NCI-H2196 (cell line): ENCODE measurements around the gene CLDN11.

ENCODE experiments used
- DNase-seq: peaks from one replicate; lab custom pipeline; 2025; ENCODE audit not compliant: unreplicated experiment; lab: John Stamatoyannopoulos, UW

CLDN11 gene

DNA sequence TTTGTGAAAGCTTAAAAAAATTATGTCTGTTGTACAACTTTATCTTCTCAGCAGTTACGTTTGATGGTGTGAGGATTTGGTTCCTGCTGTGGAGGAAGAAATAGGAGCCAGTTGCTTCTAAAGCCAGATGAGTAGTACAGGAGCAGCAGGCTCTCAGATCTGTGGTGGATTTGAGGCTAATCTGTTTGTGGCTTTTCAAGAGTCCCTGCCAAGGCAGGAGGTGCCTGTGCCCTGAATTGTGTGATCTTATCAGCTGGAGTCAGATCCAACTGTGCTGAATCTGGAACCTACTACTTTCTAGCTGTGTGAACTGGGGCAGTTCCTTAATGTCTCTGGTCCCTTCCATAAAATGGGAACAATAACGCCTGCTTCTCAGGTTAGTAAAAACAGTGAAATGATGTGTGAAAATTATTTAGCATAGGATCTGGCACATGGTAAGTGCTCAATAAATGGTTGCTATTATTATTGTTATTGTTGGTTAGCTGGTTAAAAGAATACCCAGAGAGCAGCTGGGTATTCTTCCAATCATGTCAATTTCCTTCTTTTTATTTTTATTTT, 7.7 kb downstream of the CLDN11 start:
- DNase-seq, result no peak

DNA sequence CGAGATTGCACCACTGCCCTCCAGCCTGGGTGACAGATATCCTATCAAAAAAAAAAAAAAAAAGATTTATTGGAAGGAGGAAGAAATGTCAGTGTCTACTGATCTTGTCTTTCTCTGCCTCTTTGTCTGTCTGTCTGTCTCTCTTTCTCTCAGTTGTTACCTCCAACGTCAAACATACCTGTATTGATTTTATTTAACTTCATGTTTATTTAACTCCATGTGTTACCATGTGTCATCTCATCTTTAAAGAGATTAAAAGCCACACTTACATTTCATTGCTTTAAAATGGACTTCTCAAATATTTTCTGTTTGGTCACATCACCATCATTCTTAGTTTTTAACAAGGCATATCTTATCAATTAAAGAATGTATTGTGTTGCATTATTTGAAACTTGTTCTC, 9.4 kb downstream of the CLDN11 start:
- DNase-seq, result no peak

DNA sequence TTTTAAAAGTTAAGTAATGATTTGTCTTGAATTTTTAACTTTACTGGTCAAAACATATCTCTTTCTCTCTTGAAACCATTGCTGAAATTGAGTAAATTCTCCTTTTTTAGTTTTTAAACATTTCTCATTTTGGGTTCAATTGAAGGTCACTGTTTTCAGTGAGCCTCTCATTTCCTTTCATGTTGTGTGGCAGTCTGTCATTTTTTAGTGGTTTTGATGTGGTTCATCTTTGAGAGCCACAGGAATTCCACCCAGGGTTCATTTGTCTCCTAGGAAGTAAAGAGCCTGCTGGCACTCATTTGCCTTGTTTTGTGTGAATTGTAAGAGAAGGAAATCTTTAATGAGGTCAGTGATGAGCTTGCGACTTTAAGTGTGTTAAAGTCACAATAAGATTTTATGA, 10.4 kb downstream of the CLDN11 start:
- DNase-seq, result no peak

- DNase-seq, result no peak
Measured at GRCh38 chr3:170431054-170431453, 12.4 kb downstream of the CLDN11 start.

DNA sequence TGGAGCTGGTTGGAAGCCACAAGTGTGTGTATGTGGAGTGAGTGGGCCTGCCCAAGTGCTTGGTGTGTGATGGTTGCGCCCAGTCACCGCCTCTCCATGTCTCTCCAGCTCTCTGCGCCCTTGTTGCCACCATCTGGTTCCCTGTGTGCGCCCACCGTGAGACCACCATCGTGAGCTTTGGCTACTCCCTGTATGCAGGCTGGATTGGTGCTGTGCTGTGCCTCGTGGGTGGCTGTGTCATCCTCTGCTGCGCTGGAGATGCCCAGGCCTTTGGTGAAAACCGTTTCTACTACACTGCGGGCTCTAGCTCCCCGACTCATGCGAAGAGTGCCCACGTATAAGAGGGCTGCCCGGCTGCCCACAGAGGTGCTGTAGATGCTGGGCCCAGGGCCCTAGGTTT, 13.7 kb downstream of the CLDN11 start:
- DNase-seq, result no peak

DNA sequence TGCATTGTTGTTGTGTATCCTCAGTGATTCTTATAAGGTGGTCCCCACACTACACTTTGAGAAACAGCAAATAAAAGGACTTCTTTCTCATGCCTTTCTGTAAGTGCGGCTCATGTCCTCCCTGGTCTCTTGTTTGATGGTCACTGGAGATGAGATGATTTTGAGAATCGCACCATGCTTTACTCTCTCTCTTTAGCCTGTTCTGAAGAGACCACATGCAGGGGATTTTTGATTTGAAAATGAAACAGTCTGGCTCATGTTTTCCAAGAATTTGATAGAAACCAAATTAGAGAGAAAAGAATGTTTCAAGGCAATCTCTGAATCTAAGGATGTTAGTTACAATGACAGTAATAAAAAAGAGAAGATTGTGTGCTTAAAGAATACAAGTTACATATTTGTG, 18.0 kb downstream of the CLDN11 start:
- DNase-seq, result no peak

- DNase-seq, result no peak
Measured at GRCh38 chr3:170437176-170437575, 18.5 kb downstream of the CLDN11 start.

DNA sequence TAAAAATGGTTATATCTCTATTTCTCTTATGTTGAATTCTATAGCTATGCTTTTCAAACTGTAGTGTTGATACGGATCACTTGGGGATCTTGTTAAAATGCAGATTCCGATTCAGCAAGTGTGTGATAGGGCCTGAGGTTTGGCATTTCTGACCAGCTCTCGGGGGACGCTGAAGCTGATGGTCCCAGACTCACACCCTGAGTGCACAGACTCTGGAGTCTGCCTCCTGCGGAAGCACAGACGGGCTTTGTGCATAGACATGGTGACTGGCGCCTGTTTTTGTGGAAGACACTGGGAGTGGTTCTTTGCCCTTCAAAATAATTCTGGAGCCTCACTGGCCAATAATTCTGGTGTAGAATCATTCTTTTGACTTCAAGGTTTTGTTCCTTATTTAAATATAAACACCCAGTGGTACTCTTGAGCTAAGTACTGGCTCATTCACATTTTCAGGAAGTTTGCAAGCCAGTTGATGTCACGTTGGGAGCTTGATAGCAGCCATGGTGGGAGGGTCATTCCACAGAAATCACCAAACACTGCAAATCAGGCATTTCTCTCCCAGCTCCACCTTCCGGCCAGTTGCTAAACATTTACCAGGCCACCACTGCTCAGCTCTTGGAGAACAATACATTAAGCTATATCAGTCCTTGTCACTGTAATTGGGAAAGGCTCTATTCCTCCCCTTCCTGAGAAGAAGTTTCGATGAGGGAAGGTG, 19.2 kb downstream of the CLDN11 start:
- DNase-seq, result no peak

- no peak for DNase-seq
Measured at GRCh38 chr3:170438836-170439235, 20.2 kb downstream of the CLDN11 start.

GRCh38 chr3:170440344-170440743, 21.7 kb downstream of the CLDN11 start:
- DNase-seq, result no peak

GRCh38 chr3:170441412-170441811, 22.7 kb downstream of the CLDN11 start:
- no peak for DNase-seq

DNA sequence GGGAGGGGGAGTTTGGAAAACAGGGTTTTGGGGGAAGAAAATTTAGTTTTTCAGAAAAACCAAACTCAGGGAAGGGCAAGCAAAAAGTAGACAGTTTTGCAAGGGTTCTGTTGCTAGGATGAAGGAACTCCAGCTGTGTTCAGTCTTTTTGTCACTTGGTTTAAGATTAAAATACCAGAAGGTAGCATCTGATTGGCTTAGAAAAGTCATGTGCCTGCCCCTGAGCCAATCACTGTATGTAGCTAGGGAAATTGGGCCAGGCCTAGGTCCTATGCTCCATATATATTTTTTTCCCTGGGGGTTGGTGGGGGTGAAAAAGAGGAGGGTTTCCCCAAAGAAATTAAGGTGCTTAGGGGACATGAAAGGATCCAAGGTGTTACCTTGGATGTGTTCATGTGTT, 24.3 kb downstream of the CLDN11 start:
- no peak for DNase-seq

GRCh38 chr3:170443457-170443856, 24.8 kb downstream of the CLDN11 start:
- no peak for DNase-seq

DNA sequence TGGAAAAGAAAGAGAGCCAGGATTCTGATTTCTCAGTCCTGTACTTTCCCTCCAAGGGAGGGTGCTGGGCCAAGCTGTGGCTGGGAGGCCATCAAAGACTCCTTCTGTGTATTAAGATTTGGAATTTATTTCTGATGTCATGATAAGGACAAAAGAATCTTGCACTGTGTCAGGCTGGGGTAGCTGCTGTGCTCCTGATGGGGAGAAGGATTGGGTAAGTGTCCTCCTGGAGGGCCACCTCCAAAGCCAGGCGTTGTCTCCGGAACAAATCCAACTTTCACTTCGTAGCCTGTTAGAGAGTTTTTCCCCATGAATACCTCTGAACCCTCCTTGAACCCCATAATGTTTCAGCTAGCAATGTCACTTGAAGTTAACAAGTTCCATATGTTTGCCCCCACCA, 29.9 kb downstream of the CLDN11 start:
- no peak for DNase-seq

DNA sequence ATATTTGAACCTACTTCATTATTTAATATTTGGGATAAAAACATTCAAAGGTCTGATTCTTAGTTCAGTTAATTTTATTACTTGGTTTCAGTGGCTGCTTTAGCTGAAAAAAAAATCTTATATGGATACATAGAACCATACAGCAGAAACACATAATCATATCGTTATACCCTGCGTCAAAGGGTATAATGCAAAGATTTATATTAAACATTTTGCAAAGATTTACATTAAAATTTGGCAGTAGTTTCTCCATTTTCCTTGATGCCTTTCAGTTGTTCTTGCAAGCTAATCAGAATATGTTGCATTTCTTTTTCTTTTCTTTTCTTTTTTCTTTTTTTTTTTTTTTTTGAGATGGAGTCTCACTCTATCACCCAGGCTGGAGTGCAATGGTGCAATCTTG, 31.4 kb downstream of the CLDN11 start:
- DNase-seq, result no peak

DNA sequence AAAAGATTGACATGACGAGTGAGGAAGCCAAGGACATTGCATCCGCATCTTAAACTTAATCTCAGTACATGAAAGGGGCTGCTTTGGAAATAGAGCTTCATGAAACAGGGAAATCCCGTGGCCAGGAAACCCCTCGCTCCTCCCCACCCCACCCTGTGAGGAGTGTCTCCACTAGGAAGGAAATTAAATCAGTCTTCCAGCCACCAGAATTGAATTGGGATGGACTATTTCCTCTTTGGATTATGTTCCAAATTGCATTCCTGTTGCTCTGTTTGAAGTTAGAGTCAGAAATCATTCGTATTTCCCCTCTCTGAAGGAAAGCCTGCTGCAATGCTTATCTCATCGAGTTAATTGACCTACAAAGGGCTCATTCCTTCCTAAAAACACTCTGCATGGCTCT, 35.8 kb downstream of the CLDN11 start:
- DNase-seq, result no peak

DNA sequence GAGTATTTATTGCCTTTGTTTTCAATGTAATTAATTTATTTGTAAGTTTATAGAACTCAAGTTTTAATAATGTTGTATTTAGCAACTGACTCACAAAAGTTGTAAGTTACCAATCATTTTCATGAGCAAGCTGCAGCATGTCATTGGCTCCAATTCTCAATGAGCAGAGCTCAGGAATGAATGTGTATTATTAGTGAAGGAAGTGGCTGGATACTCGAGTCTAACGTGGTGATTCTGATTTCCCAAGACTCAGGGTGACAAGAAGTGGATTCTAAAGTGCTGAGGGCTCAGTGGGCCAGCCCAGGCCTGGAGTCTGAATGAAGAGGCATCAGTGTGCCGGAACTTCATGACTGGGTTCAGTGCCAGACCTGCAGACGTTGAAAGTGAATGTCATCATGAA, 39.6 kb downstream of the CLDN11 start:
- no peak for DNase-seq

DNA sequence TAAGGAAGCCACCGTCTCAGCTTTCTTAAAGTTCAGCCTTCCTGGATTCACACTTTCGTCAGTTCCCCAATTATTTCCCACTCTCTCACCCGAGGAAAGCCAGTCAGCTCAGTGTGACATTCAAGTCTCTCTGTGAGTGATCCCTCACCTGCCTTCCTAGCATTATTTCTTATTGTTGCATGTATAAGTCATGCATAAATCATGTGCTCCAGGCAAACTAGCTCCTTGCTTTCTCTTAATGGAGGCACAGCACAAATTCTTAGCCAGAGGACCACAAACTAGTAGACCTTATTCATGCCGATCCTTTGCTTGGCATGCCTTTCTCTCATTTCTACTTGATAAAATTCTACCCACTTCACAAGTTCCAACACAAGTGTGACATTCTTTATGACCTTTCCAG, 44.3 kb downstream of the CLDN11 start:
- DNase-seq, result no peak

- DNase-seq, result no peak
Measured at GRCh38 chr3:170465955-170466354, 47.3 kb downstream of the CLDN11 start.

DNA sequence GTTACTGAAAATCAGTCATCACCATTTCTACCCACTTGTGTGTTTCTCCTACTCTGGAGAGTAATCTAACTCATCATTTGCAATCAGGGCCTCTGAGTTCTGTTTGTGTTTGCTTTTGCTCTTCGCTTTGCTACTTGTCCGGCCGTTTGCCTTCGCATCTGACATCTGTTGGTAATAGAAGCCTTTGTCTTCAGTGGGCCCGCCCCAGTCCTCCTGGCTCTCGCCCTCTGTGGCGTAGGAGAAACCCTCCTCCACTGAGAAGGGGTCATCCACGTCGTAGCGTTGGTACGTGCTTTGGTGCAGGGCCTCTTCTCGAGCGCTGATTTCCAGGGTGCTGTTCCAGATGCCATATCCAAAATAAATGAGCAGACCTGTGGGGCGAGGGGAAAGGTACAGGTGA, 48.3 kb downstream of the CLDN11 start:
- DNase-seq, result no peak

DNA sequence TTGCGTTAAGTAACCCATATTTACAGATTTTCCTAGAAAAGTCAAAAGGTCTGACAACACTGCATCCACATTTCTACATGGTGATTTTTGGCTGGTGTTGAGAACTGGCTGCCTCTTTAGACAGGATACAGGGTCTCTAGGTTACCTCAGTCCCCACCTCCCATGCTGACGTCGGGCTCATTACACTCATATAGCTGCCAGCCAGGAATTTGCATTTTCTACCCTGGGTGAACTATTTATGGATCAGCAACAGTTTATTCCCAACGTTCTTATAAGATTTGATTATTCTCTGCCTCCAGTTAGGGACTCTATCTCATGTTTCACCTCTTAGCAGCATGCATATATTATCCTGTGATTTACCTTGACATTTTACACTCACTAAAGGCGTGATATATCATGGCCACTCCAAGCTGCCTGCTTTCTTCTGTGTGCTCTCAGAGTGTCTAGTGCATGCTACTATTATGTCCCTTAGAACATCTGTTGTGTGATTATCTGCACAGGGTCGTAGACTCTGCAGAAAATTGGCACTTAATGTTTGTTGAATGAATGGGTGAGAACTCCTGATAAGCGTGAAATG, 49.0 kb downstream of the CLDN11 start:
- DNase-seq, result no peak

DNA sequence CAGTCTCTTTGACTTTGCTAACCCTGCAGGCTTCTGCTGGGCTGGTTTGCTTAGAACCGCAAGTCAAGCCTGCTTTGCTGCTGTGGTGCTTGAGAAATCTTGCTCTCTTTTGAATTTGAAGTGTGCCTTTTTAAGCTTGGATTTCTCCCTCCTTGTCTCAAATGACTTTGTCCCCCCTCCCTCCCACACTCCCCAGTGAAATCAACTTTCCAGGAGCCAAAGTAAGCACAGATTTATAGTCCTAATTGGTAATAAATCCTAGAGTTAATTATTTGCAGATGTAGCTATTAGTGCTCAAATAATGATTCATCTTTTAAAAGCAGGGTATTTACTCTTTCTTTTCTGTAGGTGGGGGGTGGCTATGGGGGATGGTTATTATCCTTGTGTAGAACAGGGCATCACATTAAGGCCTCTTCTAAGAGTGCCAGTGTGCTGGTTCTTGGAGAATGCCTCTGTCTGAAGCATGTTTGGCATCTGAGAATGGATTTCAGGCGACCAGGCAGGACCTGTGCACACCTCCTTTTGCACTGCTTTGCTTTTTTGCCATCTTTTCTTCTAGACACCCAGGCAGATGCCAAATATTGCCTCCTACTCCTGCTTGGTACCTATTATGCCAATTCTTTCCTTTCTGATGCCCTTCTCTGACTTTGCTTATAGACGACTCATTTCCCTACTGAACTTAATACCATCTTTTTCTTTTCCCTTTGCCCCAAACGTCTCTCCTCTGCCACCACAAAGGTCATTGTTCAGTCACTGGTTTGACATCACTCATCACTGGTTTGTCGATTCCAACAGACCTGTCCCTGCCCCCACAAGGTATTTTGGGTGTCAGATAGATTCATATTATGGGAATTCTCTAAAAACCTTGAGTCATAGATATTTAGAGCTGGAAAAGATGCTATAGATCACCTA, 50.7 kb downstream of the CLDN11 start:
- peak; percentile 38 for DNase-seq
